HG03469 (cell line): ENCODE results near the gene MCRIP1.
"Not testable (repeated sequence)": the region's sequence is repeated elsewhere in the genome, so short reads cannot be mapped to it uniquely, and the experiment has no call there.

ENCODE experiments used
- ATAC-seq: cut with Tn5 transposase; IDR thresholded peaks from one replicate; pipeline ENCODE4 v1.9.1; 2021; ENCODE audit warnings: mild to moderate bottlenecking, moderate library complexity, moderate number of reproducible peaks; ENCODE audit not compliant: unreplicated experiment

MCRIP1 gene

DNA sequence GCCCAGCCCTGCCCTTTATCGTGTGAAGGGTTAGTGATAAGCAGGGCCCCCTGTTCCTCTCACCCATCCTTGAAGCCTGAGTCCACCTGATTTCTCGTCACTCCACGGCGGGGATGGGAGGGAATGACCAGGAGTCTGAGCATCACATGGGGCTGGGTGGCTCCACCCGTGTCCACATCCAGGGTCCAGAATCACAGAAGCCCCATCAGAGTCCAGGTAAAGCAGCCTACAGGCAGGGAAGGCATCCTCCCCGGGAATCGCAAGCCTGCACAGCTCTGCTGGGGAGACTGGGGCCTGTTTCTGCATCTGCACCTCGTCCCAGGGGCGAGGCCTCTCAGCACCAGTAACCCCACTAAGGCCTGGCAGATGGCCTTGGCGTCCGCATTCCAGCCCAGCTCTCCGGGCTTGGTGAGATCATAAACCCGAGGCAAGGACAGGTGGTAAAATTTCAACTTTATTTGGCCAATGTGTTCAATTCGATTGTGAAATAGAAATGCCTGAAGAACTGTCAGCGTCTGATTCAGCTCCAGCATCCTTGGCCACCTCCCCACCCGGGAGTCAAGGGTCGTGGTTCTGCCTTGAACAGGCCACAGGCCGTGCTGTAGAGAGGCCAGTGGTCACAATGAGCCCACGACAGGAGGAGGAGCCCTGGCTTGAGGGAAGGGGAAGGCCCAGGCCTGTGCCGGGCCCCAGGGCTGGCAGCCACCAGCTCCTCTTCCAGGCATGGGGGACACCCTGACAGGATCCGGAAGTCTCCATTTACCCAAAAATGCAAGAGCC is 9.8 kb upstream of the MCRIP1 start:
- ATAC-seq = no peak

- ATAC-seq = no peak
Observed at GRCh38 chr17:81842378-81842724, 9.3 kb upstream of the MCRIP1 start.

- no peak for ATAC-seq
Observed at GRCh38 chr17:81841866-81842265, 8.8 kb upstream of the MCRIP1 start.

DNA sequence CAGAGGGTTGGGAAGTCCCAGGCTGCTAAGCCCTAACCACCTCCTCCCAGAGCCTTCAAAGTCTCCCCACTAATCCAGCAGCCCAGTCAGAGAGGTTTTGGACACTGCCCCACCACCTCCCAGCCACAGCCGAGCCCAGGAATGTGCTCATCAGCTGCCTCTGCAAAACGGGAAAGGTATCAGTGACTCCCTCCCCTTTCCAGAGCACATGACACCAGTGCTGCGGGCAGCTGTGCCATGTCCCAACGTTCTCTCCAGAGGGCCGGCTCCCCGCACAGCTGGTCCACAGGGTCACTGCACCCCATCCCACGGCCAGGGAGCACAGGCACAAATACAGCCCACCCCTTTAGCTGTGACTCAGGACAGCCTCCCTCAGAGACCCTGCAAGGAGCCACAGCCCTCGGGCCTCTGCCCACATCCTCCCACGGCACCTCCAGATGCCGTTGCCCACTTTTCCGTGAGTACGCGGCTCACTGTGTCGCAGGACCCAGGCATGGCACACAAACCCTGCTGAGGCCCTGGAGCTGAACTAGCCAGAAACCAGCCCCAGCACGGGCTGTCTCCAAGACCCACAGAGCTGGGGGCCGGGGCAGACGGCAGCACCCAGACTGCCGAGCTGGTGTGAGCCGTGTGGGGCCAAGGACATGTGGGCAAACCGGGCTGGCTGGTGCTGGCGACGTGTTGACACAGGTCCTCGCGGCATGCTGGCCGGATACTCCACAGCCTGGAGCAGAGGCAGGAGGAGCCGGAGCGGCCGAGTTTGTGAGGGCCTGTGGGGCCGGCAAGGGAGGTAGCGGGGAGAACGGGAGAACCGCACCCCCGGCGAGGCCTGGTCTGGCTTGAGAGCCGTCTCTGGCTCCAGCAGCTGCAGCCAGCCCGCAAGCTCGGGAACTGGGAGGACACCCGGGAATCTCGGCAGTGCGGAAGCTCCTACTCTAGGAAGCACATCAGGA is 8.0 kb upstream of the MCRIP1 start:
- ATAC-seq = no peak

GRCh38 chr17:81840059-81840458 is 7.0 kb upstream of the MCRIP1 start:
- not testable (repeated sequence) for ATAC-seq

- no peak for ATAC-seq
Observed at GRCh38 chr17:81839301-81839700, 6.2 kb upstream of the MCRIP1 start.

DNA sequence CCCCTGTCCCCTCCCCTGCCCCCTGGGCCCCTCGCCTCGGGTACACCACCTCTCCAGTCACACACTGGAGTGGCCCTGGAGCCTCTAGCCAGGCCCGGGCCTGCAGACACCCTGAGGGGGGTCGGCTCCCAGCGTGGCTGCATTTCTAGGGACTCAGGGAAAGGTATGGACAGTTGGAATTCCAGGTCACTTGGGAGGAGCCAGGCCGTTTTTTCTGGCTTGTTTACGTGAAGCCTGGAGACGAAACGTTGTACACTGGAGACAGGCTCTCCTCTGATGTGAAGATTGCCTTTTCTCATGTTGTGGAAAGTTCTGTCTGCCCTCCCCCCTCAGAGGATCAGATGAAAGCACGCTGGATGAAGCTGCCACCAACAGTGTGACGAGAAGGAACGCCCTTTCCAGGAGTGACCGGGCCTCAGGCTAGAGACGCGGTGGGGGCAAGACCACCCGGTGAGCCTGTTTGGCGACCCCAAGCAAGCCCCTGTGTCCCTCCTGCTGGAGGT is 5.7 kb upstream of the MCRIP1 start:
- ATAC-seq = no peak

DNA sequence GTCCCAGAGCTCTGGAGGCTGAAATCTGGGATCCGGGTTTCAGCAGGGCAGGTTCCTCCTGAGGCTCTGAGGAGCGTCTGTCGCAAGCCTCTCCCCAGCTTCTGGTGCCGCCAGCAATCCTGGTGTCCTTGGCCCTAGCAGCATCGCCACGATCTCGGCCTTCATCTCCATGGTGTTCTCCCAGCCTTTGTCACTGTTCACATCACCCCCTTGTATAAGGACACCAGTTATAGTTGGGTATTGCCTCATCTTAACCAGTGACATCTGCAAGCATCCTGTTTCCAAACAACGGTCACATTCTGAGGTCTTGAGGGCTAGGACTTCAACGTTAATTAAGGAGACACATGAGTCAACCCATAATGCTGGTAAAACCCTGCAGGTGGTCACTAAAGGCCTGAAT is 4.5 kb upstream of the MCRIP1 start:
- no peak for ATAC-seq

- no peak for ATAC-seq
Observed at GRCh38 chr17:81834831-81835267, 1.8 kb upstream of the MCRIP1 start, which contains the start of gene PPP1R27. TSS of gene PPP1R27 (minus strand) at chr17:81835050. CDS start at chr17:81834953, 97 bp downstream.

DNA sequence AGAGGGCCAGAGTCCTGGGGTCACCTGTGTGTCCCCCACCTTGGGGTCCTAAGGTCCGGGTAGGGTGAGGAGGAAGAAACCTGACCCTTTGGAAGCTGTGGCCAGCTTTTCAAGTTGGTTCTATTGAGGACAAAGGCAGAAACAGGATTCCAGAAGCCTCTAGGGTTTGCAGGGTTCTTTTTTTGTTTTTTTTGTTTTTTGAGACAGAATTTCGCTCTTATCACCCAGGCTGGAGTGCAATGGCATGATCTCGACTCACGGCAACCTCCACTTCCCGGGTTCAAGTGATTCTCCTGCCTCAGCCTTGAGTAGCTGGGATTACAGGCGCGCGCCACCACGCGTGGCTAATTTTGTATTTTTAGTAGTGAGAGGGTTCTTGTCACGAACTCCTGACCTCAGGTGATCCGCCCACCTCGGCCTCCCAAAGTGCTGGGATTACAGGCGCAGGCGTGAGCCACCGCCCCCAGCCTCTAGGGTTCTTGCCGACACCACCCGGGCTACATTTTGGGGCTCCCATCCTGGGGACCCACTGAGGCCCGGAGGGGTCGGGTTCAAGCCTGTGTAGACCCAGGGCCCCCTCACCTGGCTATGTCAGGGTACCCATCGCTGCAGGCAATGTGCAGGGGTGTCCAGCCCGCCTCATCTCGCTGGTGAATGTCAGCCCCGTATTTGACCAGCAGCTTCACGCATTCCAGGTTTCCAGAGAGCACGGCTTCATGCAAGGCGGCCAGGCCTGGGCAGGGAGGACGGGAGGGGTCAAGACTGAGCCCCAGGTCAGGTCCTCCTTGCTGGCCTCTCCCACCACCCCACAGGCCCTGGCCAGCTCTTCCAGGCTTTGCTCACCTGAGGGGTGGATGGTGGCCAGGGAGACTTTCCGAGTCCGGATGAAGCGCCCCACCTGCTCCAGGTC is 1.1 kb upstream of the MCRIP1 start:
- no peak for ATAC-seq

DNA sequence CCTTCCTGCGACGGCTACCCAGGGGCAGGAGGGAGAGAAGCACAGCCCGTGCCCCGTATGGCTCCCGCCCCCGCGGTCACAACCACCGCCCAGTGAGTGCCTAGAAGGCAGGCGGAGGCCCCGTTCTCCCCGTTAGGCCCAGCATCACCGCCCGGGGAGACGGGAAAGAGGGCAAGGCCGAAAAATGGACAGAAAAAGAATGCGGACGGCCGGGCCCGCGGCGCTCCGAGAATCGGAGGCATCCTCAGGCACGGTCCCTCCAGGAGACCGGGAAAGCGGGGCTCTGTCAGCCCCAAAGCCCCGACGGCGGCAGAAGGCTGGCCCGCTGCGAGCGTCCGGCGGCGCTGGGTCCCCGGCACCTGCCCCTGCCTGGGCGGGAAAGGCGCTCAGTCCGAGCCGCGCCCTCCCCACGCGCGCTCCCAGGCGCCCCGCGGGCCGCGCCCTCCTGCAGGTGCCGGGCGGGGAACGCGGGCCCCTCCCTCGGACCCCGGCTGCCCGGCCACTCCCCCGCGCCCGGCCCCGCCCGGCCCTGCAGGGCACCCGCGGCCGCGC is 407 bp downstream of the MCRIP1 start:
- ATAC-seq = peak; percentile 9

DNA sequence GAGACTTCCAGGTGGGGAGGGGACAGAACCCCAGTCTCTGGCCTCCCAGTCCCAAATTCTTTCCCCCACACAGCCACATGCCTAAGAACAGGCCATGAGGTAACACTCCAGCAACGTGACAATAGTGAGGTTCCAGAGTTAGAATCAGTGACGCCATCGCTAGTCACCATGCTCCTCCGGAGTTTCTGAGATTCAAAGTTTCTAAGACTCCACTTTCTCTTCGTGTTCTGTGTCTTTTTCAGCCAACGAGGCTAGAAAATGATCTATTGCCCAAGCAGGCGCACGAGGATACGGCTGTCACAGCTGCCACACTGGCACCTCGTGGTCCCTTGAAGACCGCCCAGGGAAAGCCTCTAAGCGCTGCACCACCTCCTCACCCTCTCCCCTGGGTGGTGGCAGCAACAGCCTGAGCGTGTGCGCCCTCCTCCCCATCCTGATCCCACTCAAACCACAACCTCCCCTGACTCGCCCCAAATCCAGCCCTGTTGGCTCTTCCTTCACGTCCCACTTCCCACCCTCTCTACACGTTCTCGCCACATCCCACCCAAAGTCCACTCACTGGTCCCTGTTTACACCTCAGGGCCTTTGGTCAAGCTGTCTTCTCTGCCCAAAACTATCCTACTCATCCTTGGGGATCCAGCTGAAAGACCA is 1.0 kb downstream of the MCRIP1 start:
- ATAC-seq = no peak

- ATAC-seq = no peak
Observed at GRCh38 chr17:81831563-81831956, 1.5 kb downstream of the MCRIP1 start.

- ATAC-seq = no peak
Observed at GRCh38 chr17:81829858-81830257, 3.2 kb downstream of the MCRIP1 start.

DNA sequence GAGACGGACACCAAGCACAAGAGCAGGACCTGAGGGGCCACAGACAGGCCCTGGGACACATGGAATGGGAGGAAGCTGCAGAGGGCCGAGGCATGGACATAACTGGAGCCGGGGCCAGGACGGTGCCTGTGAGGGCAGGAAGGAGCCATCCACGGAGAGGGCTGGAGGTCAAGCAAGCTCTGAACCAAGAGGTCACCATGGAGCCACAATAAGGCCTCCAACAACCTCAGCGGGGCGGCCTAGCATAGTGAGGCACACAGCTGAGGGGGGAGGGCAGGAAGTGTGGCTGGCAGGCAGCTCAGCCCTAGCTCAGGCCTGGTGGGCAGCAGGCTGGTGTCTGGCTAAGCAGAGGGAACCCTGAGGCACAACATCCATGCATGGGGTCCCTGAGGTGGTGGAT is 4.4 kb downstream of the MCRIP1 start:
- no peak for ATAC-seq

DNA sequence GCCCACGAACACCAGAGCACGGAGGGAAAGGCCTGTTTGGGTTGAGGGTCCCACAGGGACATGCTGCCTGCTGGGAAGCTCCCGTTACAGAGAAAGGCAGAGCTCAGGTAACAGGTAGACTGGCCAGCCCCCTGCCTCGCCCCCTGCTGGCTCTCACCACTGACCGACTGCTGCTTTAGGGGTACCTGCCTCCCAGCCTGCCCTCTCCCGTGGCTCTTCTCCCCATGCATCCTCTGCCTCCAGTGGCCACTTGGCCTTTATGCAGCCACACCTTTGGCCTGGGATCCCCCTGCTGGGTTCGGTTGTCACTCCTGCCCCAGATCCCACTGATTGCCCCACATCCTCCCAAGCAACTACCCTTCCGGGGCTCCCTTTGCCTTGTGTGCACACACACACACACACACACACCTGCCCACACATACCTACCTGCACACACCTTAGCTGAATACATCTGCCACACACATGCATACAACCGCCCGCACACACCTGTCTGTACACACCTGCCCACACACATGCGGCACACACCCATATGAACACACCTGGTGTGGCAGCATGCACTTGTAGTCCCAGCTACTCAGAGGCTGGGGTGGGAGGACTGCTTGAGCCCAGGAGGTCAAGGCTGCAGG is 7.1 kb downstream of the MCRIP1 start:
- no peak for ATAC-seq

- ATAC-seq = no peak
Observed at GRCh38 chr17:81824595-81824994, 8.5 kb downstream of the MCRIP1 start.

GRCh38 chr17:81823820-81824550 is 9.1 kb downstream of the MCRIP1 start:
- no peak for ATAC-seq
